ENCODE measurements around the gene OTOP2. TPM values are rescaled to one million over a fixed set of nuclear protein-coding genes. Genes with fewer than 3 reads are reported as not detected.

OTOP2 gene
- total RNA-seq, 1 donor from 2014 or later = not detected

DNA sequence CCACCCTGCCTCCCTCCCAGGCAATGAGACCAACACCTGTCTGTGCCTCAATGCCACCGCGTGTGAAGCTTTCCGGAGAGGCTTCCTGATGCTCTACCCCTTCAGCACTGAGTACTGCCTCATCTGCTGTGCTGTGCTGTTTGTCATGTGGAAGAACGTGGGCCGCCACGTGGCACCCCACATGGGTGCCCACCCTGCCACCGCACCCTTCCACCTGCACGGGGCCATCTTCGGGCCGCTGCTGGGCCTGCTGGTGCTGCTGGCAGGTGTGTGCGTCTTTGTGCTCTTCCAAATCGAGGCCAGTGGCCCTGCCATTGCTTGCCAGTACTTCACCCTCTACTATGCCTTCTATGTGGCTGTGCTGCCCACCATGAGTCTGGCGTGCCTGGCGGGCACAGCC is 22.6 kb downstream of the OTOP2 start:
- peaks cover 36% of the 10 kb centered on the region for H3K27me3 ChIP-seq (ENCODE audit: control insufficient read depth, insufficient read depth, low read length)
- H3K4me3 ChIP-seq (ENCODE audit: low read depth, low read length) = no peak overlapping the region
- TF ChIP-seq, protein P1, sequence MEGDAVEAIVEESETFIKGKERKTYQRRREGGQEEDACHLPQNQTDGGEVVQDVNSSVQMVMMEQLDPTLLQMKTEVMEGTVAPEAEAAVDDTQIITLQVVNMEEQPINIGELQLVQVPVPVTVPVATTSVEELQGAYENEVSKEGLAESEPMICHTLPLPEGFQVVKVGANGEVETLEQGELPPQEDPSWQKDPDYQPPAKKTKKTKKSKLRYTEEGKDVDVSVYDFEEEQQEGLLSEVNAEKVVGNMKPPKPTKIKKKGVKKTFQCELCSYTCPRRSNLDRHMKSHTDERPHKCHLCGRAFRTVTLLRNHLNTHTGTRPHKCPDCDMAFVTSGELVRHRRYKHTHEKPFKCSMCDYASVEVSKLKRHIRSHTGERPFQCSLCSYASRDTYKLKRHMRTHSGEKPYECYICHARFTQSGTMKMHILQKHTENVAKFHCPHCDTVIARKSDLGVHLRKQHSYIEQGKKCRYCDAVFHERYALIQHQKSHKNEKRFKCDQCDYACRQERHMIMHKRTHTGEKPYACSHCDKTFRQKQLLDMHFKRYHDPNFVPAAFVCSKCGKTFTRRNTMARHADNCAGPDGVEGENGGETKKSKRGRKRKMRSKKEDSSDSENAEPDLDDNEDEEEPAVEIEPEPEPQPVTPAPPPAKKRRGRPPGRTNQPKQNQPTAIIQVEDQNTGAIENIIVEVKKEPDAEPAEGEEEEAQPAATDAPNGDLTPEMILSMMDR (IDR thresholded peaks at IDR 0.05; ENCODE audit: insufficient read depth, low read length, poor library complexity, severe bottlenecking) = no peak
- H3K36me3 ChIP-seq (ENCODE audit: control insufficient read depth, insufficient read depth, low read length) = no peaks in the 10 kb centered on the region
- DNase-seq (ENCODE audit: low read depth) = no peak

DNA sequence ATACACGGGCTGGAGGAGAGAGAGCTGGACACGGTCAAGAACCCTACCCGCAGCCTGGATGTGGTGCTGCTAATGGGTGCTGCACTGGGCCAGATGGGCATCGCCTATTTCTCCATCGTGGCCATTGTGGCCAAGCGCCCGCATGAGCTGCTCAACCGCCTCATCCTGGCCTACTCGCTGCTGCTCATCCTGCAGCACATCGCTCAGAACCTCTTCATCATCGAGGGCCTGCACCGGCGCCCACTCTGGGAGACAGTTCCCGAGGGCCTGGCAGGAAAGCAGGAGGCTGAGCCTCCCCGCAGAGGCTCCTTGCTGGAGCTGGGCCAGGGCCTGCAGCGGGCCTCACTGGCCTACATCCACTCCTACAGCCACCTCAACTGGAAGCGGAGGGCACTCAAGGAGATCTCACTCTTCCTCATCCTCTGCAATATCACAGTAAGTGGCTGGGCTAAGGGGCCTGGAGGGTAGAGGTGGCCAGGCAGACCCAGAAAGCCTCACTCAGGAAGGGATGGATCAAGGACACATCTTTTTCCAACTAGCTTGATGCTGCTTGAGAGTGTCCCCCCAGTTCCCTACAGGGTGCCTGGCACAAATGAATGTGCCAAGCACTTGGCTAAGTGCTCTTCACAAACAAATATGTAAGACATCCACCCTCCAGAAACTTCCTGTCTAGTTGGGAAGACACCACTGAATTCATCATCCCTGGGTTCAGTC is 23.1 kb downstream of the OTOP2 start:
- TF ChIP-seq, protein P1 (IDR thresholded peaks at IDR 0.05; ENCODE audit: insufficient read depth, low read length, poor library complexity, severe bottlenecking) = no peak
- DNase-seq (ENCODE audit: low read depth) = no peak
- peaks cover 32% of the 10 kb centered on the region for H3K27me3 ChIP-seq (ENCODE audit: control insufficient read depth, insufficient read depth, low read length)
- H3K4me3 ChIP-seq (ENCODE audit: low read depth, low read length) = no peak overlapping the region
- no peaks in the 10 kb centered on the region for H3K36me3 ChIP-seq (ENCODE audit: control insufficient read depth, insufficient read depth, low read length)

DNA sequence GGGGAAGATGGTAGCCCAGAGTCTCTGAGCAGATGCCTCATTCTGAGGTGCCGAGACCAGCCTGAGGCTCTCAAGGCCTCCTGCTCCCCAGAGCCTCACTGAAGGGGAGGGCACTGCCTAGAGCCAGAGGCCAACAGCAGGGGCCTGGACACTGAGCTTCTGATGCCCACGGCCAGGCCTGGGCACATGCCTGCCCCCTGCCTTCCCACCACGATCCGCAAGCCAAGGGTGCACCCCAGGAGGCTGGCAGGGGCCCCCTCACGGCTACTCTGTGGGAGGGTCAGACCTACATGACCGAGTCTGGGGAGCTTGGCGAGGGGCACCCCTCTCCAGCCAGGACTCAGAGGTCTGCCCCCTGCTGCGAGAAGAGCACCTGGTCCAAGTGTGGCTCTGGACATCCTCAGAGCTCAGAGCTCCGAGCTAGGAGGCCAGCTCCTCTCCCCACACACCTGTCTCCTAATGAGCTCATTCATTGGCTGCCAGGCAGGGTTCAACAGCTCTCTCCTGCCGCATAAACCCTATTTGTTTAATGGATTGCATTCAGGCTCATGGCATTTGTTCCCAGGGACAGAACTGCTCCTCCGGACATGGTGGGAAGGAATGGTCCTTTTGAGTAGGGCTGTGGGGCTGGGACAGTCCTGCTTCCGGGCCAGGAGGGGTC is 25.5 kb downstream of the OTOP2 start:
- peaks cover 29% of the 10 kb centered on the region for H3K27me3 ChIP-seq (ENCODE audit: control insufficient read depth, insufficient read depth, low read length)
- TF ChIP-seq, protein P1 (IDR thresholded peaks at IDR 0.05; ENCODE audit: insufficient read depth, low read length, poor library complexity, severe bottlenecking) = no peak

DNA sequence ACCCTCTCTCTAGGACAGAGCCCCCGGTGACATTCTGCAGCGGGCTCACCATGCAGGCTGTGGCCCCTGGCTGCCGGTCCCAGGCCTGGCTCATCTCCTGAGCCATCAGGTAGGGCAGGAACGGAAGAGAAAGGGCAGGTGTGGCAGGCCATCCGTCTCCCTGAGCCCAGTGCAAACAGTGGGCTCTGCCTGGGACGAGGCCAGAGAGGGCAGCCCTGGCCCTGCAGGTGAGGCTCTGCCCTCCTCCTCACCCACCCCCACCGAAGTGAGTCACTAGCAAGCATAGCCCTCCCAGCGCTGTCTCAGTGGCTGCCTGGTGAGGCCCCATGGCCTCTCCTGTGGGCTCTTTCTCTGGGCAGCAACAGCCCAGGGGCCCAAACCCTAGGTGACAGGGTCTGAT is 26.1 kb downstream of the OTOP2 start:
- Histone ChIP-seq H3K36me3 (ENCODE audit: control insufficient read depth, insufficient read depth, low read length) (no peaks in the 10 kb centered on the region), H3K27me3 (ENCODE audit: control insufficient read depth, insufficient read depth, low read length) (peaks cover 29% of the 10 kb centered on the region), H3K4me3 (ENCODE audit: low read depth, low read length) (no peak overlapping the region)
- TF ChIP-seq, protein P1 (IDR thresholded peaks at IDR 0.05; ENCODE audit: insufficient read depth, low read length, poor library complexity, severe bottlenecking) = no peak
- no peak for DNase-seq (ENCODE audit: low read depth)

More for the DNA sequence above, 25.5 kb downstream of the OTOP2 start:
- Histone ChIP-seq H3K36me3 (ENCODE audit: control insufficient read depth, insufficient read depth, low read length) (no peaks in the 10 kb centered on the region), H3K4me3 (ENCODE audit: low read depth, low read length) (no peak overlapping the region)
- DNase-seq (ENCODE audit: low read depth) = no peak

DNA sequence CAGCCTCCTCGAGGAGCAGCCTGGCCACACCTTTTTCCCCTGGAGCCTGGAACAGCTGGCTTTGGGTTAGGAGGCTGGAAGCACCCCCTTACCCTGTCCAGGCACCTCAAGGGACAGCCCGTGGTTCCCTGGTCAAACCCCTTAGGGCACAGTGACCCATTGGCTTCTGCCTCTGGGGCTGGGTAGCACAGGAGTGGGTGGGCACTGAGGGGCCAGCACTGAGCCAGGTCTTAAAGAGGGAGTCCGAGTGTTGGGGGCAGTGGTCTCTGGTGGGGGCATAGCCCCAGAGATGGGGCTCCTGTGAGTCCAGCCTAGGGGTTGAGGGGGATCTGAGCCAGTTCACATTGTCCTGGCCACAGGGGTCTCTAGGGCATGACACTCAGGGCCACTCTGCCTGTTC is 27.0 kb downstream of the OTOP2 start:
- Histone ChIP-seq H3K4me3 (ENCODE audit: low read depth, low read length) (no peak overlapping the region), H3K27me3 (ENCODE audit: control insufficient read depth, insufficient read depth, low read length) (peaks cover 29% of the 10 kb centered on the region), H3K36me3 (ENCODE audit: control insufficient read depth, insufficient read depth, low read length) (no peaks in the 10 kb centered on the region)
- DNase-seq (ENCODE audit: low read depth) = no peak
- TF ChIP-seq, protein P1 (IDR thresholded peaks at IDR 0.05; ENCODE audit: insufficient read depth, low read length, poor library complexity, severe bottlenecking) = no peak
